ENCODE results near the gene GBA2.

DNA sequence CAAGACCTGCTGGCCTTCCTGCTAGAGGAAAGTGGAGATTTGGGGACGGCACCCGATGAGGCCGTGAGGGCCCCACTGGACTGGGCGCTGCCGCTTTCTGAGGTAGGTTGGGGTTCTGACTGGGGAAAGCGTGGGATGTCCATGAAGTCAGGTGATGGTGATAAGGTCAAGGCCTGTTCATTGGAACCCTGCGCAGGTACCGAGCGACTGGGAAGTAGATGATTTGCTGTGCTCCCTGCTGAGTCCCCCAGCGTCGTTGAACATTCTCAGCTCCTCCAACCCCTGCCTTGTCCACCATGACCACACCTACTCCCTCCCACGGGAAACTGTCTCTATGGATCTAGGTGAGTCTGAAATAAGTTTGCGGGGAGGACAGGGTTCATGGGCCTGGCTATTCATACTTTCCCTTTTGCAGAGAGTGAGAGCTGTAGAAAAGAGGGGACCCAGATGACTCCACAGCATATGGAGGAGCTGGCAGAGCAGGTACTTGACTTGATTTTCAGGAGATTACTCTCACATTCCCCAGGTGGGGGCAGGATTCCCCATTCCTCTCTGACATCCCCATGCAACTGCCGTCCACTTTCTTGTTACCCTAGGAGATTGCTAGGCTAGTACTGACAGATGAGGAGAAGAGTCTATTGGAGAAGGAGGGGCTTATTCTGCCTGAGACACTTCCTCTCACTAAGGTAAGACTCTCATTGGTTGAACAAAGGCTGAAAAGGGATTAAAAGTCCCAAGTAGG, 16.1 kb downstream of the GBA2 start:
- TF ChIP-seq, protein P1, sequence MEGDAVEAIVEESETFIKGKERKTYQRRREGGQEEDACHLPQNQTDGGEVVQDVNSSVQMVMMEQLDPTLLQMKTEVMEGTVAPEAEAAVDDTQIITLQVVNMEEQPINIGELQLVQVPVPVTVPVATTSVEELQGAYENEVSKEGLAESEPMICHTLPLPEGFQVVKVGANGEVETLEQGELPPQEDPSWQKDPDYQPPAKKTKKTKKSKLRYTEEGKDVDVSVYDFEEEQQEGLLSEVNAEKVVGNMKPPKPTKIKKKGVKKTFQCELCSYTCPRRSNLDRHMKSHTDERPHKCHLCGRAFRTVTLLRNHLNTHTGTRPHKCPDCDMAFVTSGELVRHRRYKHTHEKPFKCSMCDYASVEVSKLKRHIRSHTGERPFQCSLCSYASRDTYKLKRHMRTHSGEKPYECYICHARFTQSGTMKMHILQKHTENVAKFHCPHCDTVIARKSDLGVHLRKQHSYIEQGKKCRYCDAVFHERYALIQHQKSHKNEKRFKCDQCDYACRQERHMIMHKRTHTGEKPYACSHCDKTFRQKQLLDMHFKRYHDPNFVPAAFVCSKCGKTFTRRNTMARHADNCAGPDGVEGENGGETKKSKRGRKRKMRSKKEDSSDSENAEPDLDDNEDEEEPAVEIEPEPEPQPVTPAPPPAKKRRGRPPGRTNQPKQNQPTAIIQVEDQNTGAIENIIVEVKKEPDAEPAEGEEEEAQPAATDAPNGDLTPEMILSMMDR (IDR thresholded peaks at IDR 0.05; ENCODE audit: insufficient read depth, low read length) = no peak
- TF ChIP-seq POLR2AphosphoS5 (IDR thresholded peaks at IDR 0.05; ENCODE audit: low read depth) (no peak), GABPA (IDR thresholded peaks at IDR 0.05; ENCODE audit: low read depth) (no peak), SPI1 (IDR thresholded peaks at IDR 0.05; ENCODE audit: borderline replicate concordance, low read depth) (peak; percentile 83; the same call in 1 of the 2 replicates)
- TF ChIP-seq, protein P2, sequence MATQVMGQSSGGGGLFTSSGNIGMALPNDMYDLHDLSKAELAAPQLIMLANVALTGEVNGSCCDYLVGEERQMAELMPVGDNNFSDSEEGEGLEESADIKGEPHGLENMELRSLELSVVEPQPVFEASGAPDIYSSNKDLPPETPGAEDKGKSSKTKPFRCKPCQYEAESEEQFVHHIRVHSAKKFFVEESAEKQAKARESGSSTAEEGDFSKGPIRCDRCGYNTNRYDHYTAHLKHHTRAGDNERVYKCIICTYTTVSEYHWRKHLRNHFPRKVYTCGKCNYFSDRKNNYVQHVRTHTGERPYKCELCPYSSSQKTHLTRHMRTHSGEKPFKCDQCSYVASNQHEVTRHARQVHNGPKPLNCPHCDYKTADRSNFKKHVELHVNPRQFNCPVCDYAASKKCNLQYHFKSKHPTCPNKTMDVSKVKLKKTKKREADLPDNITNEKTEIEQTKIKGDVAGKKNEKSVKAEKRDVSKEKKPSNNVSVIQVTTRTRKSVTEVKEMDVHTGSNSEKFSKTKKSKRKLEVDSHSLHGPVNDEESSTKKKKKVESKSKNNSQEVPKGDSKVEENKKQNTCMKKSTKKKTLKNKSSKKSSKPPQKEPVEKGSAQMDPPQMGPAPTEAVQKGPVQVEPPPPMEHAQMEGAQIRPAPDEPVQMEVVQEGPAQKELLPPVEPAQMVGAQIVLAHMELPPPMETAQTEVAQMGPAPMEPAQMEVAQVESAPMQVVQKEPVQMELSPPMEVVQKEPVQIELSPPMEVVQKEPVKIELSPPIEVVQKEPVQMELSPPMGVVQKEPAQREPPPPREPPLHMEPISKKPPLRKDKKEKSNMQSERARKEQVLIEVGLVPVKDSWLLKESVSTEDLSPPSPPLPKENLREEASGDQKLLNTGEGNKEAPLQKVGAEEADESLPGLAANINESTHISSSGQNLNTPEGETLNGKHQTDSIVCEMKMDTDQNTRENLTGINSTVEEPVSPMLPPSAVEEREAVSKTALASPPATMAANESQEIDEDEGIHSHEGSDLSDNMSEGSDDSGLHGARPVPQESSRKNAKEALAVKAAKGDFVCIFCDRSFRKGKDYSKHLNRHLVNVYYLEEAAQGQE (IDR thresholded peaks at IDR 0.05; ENCODE audit: insufficient replicate concordance, low read depth) = no peak
